Measurements from ENCODE around the gene IER2. TPM values are rescaled to one million over a fixed set of nuclear protein-coding genes. Genes with fewer than 3 reads are reported as not detected.

The IER2 gene
- total RNA-seq, 1 donor from 2014 or later: 13.7 TPM

GRCh38 chr19:13152356-13152973, 2.3 kb downstream of the IER2 start:
- Mint-ChIP-seq H3K4me1 (peaks cover 40% of the 10 kb centered on the region), H3K27ac (peak overlapping the region; percentile 98), H3K4me3 (peak overlapping the region; percentile 94), H3K27me3 (ENCODE audit: insufficient read depth, low read depth) (peaks cover 12% of the 10 kb centered on the region), H3K36me3 (peaks cover 7% of the 10 kb centered on the region), H3K9me3 (no peaks in the 10 kb centered on the region)
- no peaks in the 10 kb centered on the region for H3K36me3 ChIP-seq
- peaks cover 46% of the 10 kb centered on the region for H3F3A ChIP-seq (ENCODE audit: low read depth)
- TF ChIP-seq EZH2 (IDR thresholded peaks at IDR 0.05): no peak
- TF ChIP-seq EZH2phosphoT487 (IDR thresholded peaks at IDR 0.05): no peak
- TF ChIP-seq, protein P1, sequence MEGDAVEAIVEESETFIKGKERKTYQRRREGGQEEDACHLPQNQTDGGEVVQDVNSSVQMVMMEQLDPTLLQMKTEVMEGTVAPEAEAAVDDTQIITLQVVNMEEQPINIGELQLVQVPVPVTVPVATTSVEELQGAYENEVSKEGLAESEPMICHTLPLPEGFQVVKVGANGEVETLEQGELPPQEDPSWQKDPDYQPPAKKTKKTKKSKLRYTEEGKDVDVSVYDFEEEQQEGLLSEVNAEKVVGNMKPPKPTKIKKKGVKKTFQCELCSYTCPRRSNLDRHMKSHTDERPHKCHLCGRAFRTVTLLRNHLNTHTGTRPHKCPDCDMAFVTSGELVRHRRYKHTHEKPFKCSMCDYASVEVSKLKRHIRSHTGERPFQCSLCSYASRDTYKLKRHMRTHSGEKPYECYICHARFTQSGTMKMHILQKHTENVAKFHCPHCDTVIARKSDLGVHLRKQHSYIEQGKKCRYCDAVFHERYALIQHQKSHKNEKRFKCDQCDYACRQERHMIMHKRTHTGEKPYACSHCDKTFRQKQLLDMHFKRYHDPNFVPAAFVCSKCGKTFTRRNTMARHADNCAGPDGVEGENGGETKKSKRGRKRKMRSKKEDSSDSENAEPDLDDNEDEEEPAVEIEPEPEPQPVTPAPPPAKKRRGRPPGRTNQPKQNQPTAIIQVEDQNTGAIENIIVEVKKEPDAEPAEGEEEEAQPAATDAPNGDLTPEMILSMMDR (IDR thresholded peaks at IDR 0.05): no peak
- peak overlapping the region; percentile 90 for H3K4me2 ChIP-seq
- peak; percentile 71 for DNase-seq (ENCODE audit: low spot score)
- H3K4me3 ChIP-seq: peak overlapping the region; percentile 91
- H3K27ac ChIP-seq: peak overlapping the region; percentile 97
- H4K20me1 ChIP-seq (ENCODE audit: low read depth): peaks cover 25% of the 10 kb centered on the region
- peaks cover 38% of the 10 kb centered on the region for H3K79me2 ChIP-seq (ENCODE audit: low read depth)
- peak overlapping the region; percentile 76 for H3K9ac ChIP-seq
- peaks cover 8% of the 10 kb centered on the region for H3K4me1 ChIP-seq
- peaks cover 6% of the 10 kb centered on the region for H3K27me3 ChIP-seq
- H3K9me3 ChIP-seq (ENCODE audit: low read depth): no peaks in the 10 kb centered on the region
- no peak overlapping the region for H2AFZ ChIP-seq (replicated peaks)

GRCh38 chr19:13152974-13153568, 2.9 kb downstream of the IER2 start:
- H3K9me3 Mint-ChIP-seq: no peaks in the 10 kb centered on the region
- peaks cover 42% of the 10 kb centered on the region for H3K4me1 Mint-ChIP-seq
- H3F3A ChIP-seq (ENCODE audit: low read depth): peaks cover 48% of the 10 kb centered on the region
- H3K4me3 Mint-ChIP-seq: peak overlapping the region; percentile 94
- no peaks in the 10 kb centered on the region for H3K9me3 ChIP-seq (ENCODE audit: low read depth)
- peaks cover 38% of the 10 kb centered on the region for H3K79me2 ChIP-seq (ENCODE audit: low read depth)
- peak overlapping the region; percentile 90 for H3K4me2 ChIP-seq
- H3K9ac ChIP-seq: peak overlapping the region; percentile 87
- peak overlapping the region; percentile 98 for H3K27ac Mint-ChIP-seq
- TF ChIP-seq EZH2phosphoT487 (IDR thresholded peaks at IDR 0.05) (no peak), EZH2 (IDR thresholded peaks at IDR 0.05) (no peak)
- TF ChIP-seq, protein P1 (IDR thresholded peaks at IDR 0.05): no peak
- peaks cover 6% of the 10 kb centered on the region for H3K27me3 ChIP-seq
- H3K36me3 Mint-ChIP-seq: peaks cover 7% of the 10 kb centered on the region
- DNase-seq (ENCODE audit: low spot score): peak; percentile 97
- peaks cover 15% of the 10 kb centered on the region for H3K27me3 Mint-ChIP-seq (ENCODE audit: insufficient read depth, low read depth)
- H3K4me1 ChIP-seq: peaks cover 8% of the 10 kb centered on the region
- H2AFZ ChIP-seq (replicated peaks): no peak overlapping the region
- peaks cover 25% of the 10 kb centered on the region for H4K20me1 ChIP-seq (ENCODE audit: low read depth)
- no peaks in the 10 kb centered on the region for H3K36me3 ChIP-seq
- peak overlapping the region; percentile 97 for H3K27ac ChIP-seq
- H3K4me3 ChIP-seq: peak overlapping the region; percentile 91

- H3K27ac Mint-ChIP-seq: peak overlapping the region; percentile 93
- no peak for TF ChIP-seq EZH2 (IDR thresholded peaks at IDR 0.05)
- TF ChIP-seq EZH2phosphoT487 (IDR thresholded peaks at IDR 0.05): peak; percentile 28
- TF ChIP-seq, protein P1 (IDR thresholded peaks at IDR 0.05): peak; percentile 22
- peaks cover 41% of the 10 kb centered on the region for H3K4me1 Mint-ChIP-seq
- peak overlapping the region; percentile 87 for H3K9ac ChIP-seq
- H3K27me3 Mint-ChIP-seq (ENCODE audit: insufficient read depth, low read depth): peaks cover 20% of the 10 kb centered on the region
- peaks cover 7% of the 10 kb centered on the region for H3K36me3 Mint-ChIP-seq
- H3K36me3 ChIP-seq: no peaks in the 10 kb centered on the region
- peak overlapping the region; percentile 94 for H3K4me3 Mint-ChIP-seq
- H3K79me2 ChIP-seq (ENCODE audit: low read depth): peaks cover 38% of the 10 kb centered on the region
- peak overlapping the region; percentile 91 for H3K4me3 ChIP-seq
- H2AFZ ChIP-seq (replicated peaks): no peak overlapping the region
- peaks cover 48% of the 10 kb centered on the region for H3F3A ChIP-seq (ENCODE audit: low read depth)
- peaks cover 25% of the 10 kb centered on the region for H4K20me1 ChIP-seq (ENCODE audit: low read depth)
- peaks cover 8% of the 10 kb centered on the region for H3K4me1 ChIP-seq
- H3K4me2 ChIP-seq: peak overlapping the region; percentile 90
- H3K9me3 Mint-ChIP-seq: no peaks in the 10 kb centered on the region
- peaks cover 6% of the 10 kb centered on the region for H3K27me3 ChIP-seq
- H3K9me3 ChIP-seq (ENCODE audit: low read depth): no peaks in the 10 kb centered on the region
- peak overlapping the region; percentile 97 for H3K27ac ChIP-seq
- peak; percentile 79 for DNase-seq (ENCODE audit: low spot score)
Measured at GRCh38 chr19:13153569-13154240, 3.5 kb downstream of the IER2 start.
